ENCODE data around the gene FST.

The FST gene

DNA sequence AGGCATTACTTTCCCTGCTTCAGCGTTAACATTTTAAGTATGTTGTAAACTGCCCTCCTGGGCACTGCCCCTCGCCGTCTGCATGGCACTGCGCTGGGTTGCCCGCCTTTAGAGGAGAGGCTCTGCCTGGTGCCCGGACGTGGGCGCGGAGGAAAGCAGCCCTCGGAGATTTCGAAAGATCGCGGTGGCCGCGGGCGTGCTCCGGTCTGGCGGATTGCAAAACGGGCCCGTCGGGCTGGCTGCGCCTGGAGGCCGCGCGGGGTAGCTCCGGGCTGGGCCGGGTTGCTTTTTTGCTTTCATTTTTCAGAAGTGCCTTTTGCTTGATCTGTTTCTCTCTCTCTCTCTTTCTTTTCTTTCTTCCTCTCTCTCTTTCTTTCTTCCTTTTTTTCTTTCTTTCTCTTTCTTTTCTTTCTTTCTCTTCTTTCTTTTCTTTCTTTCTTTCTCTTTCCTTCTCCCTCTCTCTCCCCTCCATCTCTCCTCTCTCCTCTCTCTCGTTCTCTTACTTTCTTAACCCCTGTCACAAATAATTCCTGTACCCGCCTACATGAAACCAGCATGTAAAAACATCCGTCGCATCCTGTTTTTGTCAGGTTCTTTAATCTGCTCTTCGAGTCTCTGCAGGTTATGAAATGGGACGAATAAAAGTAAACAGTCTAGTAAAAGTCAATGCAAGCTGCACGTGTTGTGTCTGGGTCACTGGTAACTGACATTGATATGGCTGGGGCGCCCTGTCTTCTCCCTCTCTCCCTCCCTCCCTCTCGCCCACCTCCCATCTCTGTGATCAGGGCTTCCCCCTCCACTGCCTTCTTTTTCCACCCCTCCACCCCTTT, 1.7 kb downstream of the FST start:
- H3K27ac ChIP-seq (ENCODE audit: low read length), result no peak overlapping the region
- peaks cover 40% of the 10 kb centered on the region for H3K27me3 ChIP-seq (ENCODE audit: low read depth, low read length)
- no peaks in the 10 kb centered on the region for H3K79me2 ChIP-seq (ENCODE audit: low read length)
- H3K4me3 ChIP-seq (ENCODE audit: low read length), result peak overlapping the region; percentile 78
- H3K9me3 ChIP-seq (ENCODE audit: insufficient read depth, low read length), result no peaks in the 10 kb centered on the region
- peak overlapping the region; percentile 31; the same call in 1 of the 2 replicates for H2AFZ ChIP-seq (ENCODE audit: low read depth, low read length)
- no peaks in the 10 kb centered on the region for H4K20me1 ChIP-seq (ENCODE audit: insufficient read depth, low read length)
- H3K4me1 ChIP-seq (ENCODE audit: low read length), result peaks cover 23% of the 10 kb centered on the region
- peak overlapping the region; percentile 56 for H3K9ac ChIP-seq (ENCODE audit: low read length)
- peak overlapping the region; percentile 84 for H3K4me2 ChIP-seq (ENCODE audit: low read length)
- H3K36me3 ChIP-seq (replicated peaks; ENCODE audit: low read depth, low read length), result no peaks in the 10 kb centered on the region
- TF ChIP-seq, protein P1, sequence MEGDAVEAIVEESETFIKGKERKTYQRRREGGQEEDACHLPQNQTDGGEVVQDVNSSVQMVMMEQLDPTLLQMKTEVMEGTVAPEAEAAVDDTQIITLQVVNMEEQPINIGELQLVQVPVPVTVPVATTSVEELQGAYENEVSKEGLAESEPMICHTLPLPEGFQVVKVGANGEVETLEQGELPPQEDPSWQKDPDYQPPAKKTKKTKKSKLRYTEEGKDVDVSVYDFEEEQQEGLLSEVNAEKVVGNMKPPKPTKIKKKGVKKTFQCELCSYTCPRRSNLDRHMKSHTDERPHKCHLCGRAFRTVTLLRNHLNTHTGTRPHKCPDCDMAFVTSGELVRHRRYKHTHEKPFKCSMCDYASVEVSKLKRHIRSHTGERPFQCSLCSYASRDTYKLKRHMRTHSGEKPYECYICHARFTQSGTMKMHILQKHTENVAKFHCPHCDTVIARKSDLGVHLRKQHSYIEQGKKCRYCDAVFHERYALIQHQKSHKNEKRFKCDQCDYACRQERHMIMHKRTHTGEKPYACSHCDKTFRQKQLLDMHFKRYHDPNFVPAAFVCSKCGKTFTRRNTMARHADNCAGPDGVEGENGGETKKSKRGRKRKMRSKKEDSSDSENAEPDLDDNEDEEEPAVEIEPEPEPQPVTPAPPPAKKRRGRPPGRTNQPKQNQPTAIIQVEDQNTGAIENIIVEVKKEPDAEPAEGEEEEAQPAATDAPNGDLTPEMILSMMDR (IDR thresholded peaks at IDR 0.05; ENCODE audit: low read depth, low read length), result no peak
- TF ChIP-seq EZH2phosphoT487 (IDR thresholded peaks at IDR 0.05; ENCODE audit: low read depth), result no peak

DNA sequence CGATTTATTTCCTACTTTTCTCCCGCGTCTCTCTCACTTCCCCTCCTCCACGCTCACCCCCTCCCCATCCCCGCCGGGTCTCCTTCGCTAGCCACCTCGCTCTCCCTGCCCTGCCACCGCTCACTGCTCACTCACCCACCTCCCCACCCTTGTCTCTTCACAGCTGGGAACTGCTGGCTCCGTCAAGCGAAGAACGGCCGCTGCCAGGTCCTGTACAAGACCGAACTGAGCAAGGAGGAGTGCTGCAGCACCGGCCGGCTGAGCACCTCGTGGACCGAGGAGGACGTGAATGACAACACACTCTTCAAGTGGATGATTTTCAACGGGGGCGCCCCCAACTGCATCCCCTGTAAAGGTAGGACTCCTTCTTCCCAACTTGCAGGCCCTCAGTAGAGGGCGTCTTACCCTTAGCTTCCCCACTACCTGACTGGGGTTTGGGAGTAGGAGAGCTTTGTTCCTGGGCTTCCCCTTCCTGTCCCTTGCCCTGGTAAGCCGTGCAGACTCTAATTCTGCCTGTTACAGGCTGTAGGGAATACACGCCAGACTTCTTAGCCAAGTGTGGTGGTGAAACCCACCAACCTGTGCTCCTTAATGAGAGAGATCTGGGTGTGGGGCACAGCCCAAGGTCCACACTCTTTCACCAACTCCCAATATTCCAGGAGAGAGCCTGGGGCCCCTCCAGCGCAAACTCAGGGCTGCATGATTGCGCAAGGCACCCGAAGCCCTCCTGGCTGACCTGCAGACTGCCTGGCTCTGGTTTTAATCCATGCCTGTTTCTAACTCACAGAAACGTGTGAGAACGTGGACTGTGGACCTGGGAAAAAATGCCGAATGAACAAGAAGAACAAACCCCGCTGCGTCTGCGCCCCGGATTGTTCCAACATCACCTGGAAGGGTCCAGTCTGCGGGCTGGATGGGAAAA, 2.5 kb downstream of the FST start:
- peaks cover 23% of the 10 kb centered on the region for H3K4me1 ChIP-seq (ENCODE audit: low read length)
- no peaks in the 10 kb centered on the region for H3K36me3 ChIP-seq (replicated peaks; ENCODE audit: low read depth, low read length)
- H2AFZ ChIP-seq (ENCODE audit: low read depth, low read length), result peak overlapping the region; percentile 17; the same call in 1 of the 2 replicates
- H3K79me2 ChIP-seq (ENCODE audit: low read length), result no peaks in the 10 kb centered on the region
- TF ChIP-seq, protein P1 (IDR thresholded peaks at IDR 0.05; ENCODE audit: low read depth, low read length), result peak; percentile 61
- no peak for TF ChIP-seq EZH2phosphoT487 (IDR thresholded peaks at IDR 0.05; ENCODE audit: low read depth)
- no peaks in the 10 kb centered on the region for H3K9me3 ChIP-seq (ENCODE audit: insufficient read depth, low read length)
- peaks cover 34% of the 10 kb centered on the region for H3K27me3 ChIP-seq (ENCODE audit: low read depth, low read length)
- H3K4me3 ChIP-seq (ENCODE audit: low read length), result peak overlapping the region; percentile 78
- no peak overlapping the region for H3K27ac ChIP-seq (ENCODE audit: low read length)
- H4K20me1 ChIP-seq (ENCODE audit: insufficient read depth, low read length), result no peaks in the 10 kb centered on the region
- H3K9ac ChIP-seq (ENCODE audit: low read length), result peak overlapping the region; percentile 56
- peak overlapping the region; percentile 84 for H3K4me2 ChIP-seq (ENCODE audit: low read length)

DNA sequence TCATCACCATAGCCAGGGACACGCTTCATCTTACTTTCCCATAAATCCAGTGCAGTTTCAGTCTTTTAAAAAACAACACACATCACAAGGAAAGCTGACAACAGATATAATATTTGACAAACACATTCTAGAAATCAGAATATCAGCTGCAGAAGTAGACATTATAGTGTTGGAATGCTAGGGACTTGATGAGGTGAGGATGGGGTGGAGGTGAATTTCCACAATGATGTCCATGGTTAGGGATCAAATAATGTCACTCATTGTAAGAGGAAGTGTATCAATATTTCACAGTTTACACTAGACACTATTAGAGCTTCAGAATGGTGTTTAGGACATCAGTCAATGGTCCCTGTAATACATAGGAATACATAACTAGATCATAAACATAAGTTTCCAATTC, 7.0 kb downstream of the FST start:
- Histone ChIP-seq H3K36me3 (replicated peaks; ENCODE audit: low read depth, low read length) (no peaks in the 10 kb centered on the region), H3K4me1 (ENCODE audit: low read length) (peaks cover 11% of the 10 kb centered on the region), H3K9me3 (ENCODE audit: insufficient read depth, low read length) (no peaks in the 10 kb centered on the region), H3K27me3 (ENCODE audit: low read depth, low read length) (peaks cover 22% of the 10 kb centered on the region), H2AFZ (ENCODE audit: low read depth, low read length) (no peak overlapping the region), H3K4me2 (ENCODE audit: low read length) (no peak overlapping the region), H3K4me3 (ENCODE audit: low read length) (no peak overlapping the region), H3K27ac (ENCODE audit: low read length) (no peak overlapping the region), H4K20me1 (ENCODE audit: insufficient read depth, low read length) (no peaks in the 10 kb centered on the region), H3K9ac (ENCODE audit: low read length) (no peak overlapping the region), H3K79me2 (ENCODE audit: low read length) (no peaks in the 10 kb centered on the region)
- TF ChIP-seq, protein P1 (IDR thresholded peaks at IDR 0.05; ENCODE audit: low read depth, low read length), result no peak
- no peak for TF ChIP-seq EZH2phosphoT487 (IDR thresholded peaks at IDR 0.05; ENCODE audit: low read depth)

All from OCI-LY3 (cell line).